Upper lobe of left lung (tissue), 4 donors: ENCODE data around the gene FHL3.

Experiments
- EP300 ChIP-seq, 4 donors: sonication (generic); formaldehyde crosslinking; IDR thresholded peaks; one replicate each; pipeline ENCODE4 v1.5.1; 2017; ENCODE audit warnings: antibody characterized with exemption in 4 of 4, control low read depth in 2 of 4
- POLR2A ChIP-seq, 4 donors: fragments of 450-650 bp; IDR thresholded peaks; one replicate each; pipeline ENCODE4 v1.5.1; 2016 to 2017; ENCODE audit warnings: antibody characterized with exemption in 4 of 4, mild to moderate bottlenecking in 2 of 4
- POLR2AphosphoS5 ChIP-seq, 2 donors: sonication (generic); formaldehyde crosslinking; IDR thresholded peaks; one replicate each; pipeline ENCODE4 v1.5.1; 2017; ENCODE audit warnings: antibody characterized with exemption in 2 of 2
- TF ChIP-seq, protein P1 (sequence below), 6 experiments: fragments of 450-650 bp in 4 of 6; fragments of 200-600 bp in 2 of 6; sonication (generic) in 2 of 6; IDR thresholded peaks; one replicate each; pipeline ENCODE4 v1.5.1; 2016 to 2019; ENCODE audit warnings: antibody characterized with exemption in 6 of 6

DNA sequence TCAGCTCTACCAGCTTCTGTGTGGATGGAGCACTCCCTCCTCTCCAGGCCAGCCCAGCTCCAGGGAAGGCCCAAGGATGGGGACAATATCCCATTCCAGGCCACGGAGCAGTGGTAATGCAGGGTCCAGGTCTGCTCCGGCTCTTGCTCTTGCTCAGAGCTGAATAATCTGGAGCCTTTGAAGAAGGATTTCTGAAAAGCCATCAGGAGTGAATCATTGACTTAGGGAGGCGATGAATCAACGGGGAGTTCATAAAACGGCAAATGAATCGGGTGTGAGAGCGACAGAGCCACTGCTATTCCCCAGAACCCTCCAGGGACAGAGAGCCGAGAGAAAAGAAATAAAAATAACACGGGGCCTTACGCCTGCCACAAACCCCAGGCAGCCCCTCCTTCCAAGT lies 33.5 kb upstream of the FHL3 start:
- TF ChIP-seq, protein P1, sequence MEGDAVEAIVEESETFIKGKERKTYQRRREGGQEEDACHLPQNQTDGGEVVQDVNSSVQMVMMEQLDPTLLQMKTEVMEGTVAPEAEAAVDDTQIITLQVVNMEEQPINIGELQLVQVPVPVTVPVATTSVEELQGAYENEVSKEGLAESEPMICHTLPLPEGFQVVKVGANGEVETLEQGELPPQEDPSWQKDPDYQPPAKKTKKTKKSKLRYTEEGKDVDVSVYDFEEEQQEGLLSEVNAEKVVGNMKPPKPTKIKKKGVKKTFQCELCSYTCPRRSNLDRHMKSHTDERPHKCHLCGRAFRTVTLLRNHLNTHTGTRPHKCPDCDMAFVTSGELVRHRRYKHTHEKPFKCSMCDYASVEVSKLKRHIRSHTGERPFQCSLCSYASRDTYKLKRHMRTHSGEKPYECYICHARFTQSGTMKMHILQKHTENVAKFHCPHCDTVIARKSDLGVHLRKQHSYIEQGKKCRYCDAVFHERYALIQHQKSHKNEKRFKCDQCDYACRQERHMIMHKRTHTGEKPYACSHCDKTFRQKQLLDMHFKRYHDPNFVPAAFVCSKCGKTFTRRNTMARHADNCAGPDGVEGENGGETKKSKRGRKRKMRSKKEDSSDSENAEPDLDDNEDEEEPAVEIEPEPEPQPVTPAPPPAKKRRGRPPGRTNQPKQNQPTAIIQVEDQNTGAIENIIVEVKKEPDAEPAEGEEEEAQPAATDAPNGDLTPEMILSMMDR (IDR thresholded peaks at IDR 0.05) = no peak
- no peak for TF ChIP-seq POLR2A (IDR thresholded peaks at IDR 0.05)
- TF ChIP-seq EP300 (IDR thresholded peaks at IDR 0.05) = no peak
- TF ChIP-seq POLR2AphosphoS5 (IDR thresholded peaks at IDR 0.05) = no peak
